Keratinocyte (primary cell): Measurements from ENCODE around the gene SHISAL2B. TPM values are rescaled to one million over a fixed set of nuclear protein-coding genes. Genes with fewer than 3 reads are reported as not detected.
A peak's percentile ranks its signal among the peaks of the same experiment; 100 is the strongest.

ENCODE experiments used
- DNase-seq: peaks from one replicate; pipeline ENCODE4 v3.0.0-alpha.2; 2011; ENCODE audit warnings: low read depth, missing footprints, low spot score
- FAIRE-seq: peaks from 2 replicates; lab custom pipeline; 2011; peaks lifted over from hg19 to GRCh38; lab: Jason Lieb, UNC
- H2AFZ ChIP-seq: 2 replicates; pipeline ENCODE4 v1.6.0; 2012; ENCODE audit warnings: low read length, control low read depth, inconsistent platforms; ENCODE audit not compliant: control insufficient read depth
- H3K27ac ChIP-seq: 2 replicates; pipeline ENCODE4 v1.5.1; 2011; ENCODE audit warnings: low read length; ENCODE audit not compliant: control insufficient read depth, insufficient read depth
- H3K27me3 ChIP-seq: 3 replicates; pipeline ENCODE4 v1.6.0; 2011; ENCODE audit warnings: low read length; ENCODE audit not compliant: control insufficient read depth, insufficient read depth; ENCODE audit errors: extremely low read depth
- H3K36me3 ChIP-seq, 2 experiments: 2 replicates in 1 of 2; 3 replicates in 1 of 2; pipeline ENCODE4 v1.5.1; 2011; ENCODE audit warnings: low read length in 2 of 2, mild to moderate bottlenecking in 1 of 2; ENCODE audit not compliant: control insufficient read depth in 2 of 2, insufficient read depth in 2 of 2; ENCODE audit errors: extremely low read depth in 1 of 2
- H3K4me1 ChIP-seq: 3 replicates; pipeline ENCODE4 v1.5.1; 2011; ENCODE audit warnings: low read length; ENCODE audit not compliant: control insufficient read depth, insufficient read depth; ENCODE audit errors: extremely low read depth
- H3K4me2 ChIP-seq: 3 replicates; pipeline ENCODE4 v1.6.0; 2011; ENCODE audit warnings: low read depth, low read length; ENCODE audit not compliant: control insufficient read depth, insufficient read depth; ENCODE audit errors: extremely low read depth
- H3K4me3 ChIP-seq, 3 experiments: fragments of 200-600 bp in 1 of 3; sonication (generic) in 1 of 3; 2 replicates in 2 of 3; 3 replicates in 1 of 3; pipeline ENCODE4 v1.5.1; 2011 to 2016; ENCODE audit warnings: low read length in 3 of 3, mild to moderate bottlenecking in 3 of 3, control low read depth in 2 of 3, inconsistent platforms in 1 of 3, low read depth in 1 of 3, mixed read lengths in 1 of 3, mixed run types in 1 of 3, moderate library complexity in 1 of 3; ENCODE audit not compliant: control insufficient read depth in 2 of 3, insufficient read depth in 2 of 3; ENCODE audit errors: extremely low read depth in 1 of 3
- H3K79me2 ChIP-seq: 2 replicates; pipeline ENCODE4 v1.6.0; 2012; ENCODE audit warnings: low read length; ENCODE audit not compliant: control insufficient read depth, insufficient read depth
- H3K9ac ChIP-seq: 3 replicates; pipeline ENCODE4 v1.6.0; 2011; ENCODE audit warnings: low read length; ENCODE audit not compliant: control insufficient read depth, insufficient read depth; ENCODE audit errors: extremely low read depth
- H3K9me1 ChIP-seq: 3 replicates; pipeline ENCODE4 v1.6.0; 2011; ENCODE audit warnings: low read length; ENCODE audit not compliant: control insufficient read depth, insufficient read depth; ENCODE audit errors: extremely low read depth
- H3K9me3 ChIP-seq: 2 replicates; pipeline ENCODE4 v1.5.1; 2012; ENCODE audit warnings: low read depth, low read length; ENCODE audit not compliant: control insufficient read depth
- H4K20me1 ChIP-seq: 3 replicates; pipeline ENCODE4 v1.6.0; 2011; ENCODE audit warnings: low read length; ENCODE audit not compliant: control insufficient read depth, insufficient read depth; ENCODE audit errors: extremely low read depth
- CTCF ChIP-seq, 3 experiments: IDR thresholded peaks in 1 of 3; conservative IDR thresholded peaks in 1 of 3; optimal IDR thresholded peaks in 1 of 3; 2 replicates in 2 of 3; 3 replicates in 1 of 3; pipeline versions ENCODE3 to v1.5.1; 2011; ENCODE audit warnings: low read length in 3 of 3, mild to moderate bottlenecking in 3 of 3, moderate library complexity in 2 of 3, control low read depth in 1 of 3, inconsistent platforms in 1 of 3; ENCODE audit not compliant: insufficient read depth in 2 of 3; ENCODE audit errors: extremely low read depth in 1 of 3
- EZH2 ChIP-seq: IDR thresholded peaks from one replicate; pipeline ENCODE4 v1.6.1; 2012; ENCODE audit warnings: inconsistent platforms, mild to moderate bottlenecking, low read length, moderate library complexity
- dilution Hi-C: fragments of 300-500 bp; cut with MboI; formaldehyde crosslinking; loops from one replicate; pipeline ENCODE4 v1.7.0; 2020; ENCODE audit warnings: low sequenced_read_pairs; ENCODE audit not compliant: extremely low pct_ligation_motif_present
- polyA plus RNA-seq, 5 experiments: library from polyadenylated mRNA; depleted of rRNA in 3 of 5; stranded (reverse) in 3 of 5; stranded (forward) in 1 of 5; unstranded in 1 of 5; fragments of >200 nt; gene quantifications; 1 replicate in 1 of 5; 2 replicates in 3 of 5; 3 replicates in 1 of 5; pipeline versions ENCODE4 v1.2.1 to v1.2.3, GENCODE V29; 2011 to 2012; ENCODE audit warnings: missing spikeins in 2 of 5, low read depth in 1 of 5, low replicate concordance in 1 of 5

SHISAL2B gene
- polyA plus RNA-seq, 1 donor (not counting 4 experiments of a cell fraction or from before 2014, with no cell fraction given) = not detected

DNA sequence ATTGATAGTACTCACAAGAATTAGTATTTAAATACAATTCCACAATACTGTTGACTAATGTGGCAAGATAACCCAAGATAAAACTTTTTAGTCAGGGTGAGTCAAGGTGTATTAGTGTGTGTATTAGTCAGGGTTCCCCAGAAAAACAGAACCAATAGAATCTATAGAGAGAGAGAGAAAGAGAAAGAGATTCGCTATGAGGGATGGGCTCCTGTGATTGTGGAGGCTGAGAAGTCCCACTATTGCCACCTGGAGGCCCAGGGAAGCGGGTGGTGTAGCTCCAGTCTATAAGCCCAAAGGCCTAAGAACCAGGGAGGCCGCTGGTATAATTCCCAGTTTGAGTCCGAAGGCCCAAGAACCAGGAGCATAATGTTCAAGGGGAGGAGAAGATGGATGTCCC is 10.0 kb upstream of the SHISAL2B start:
- H3K27me3 ChIP-seq = peaks cover 4% of the 10 kb centered on the region
- TF ChIP-seq CTCF (optimal IDR thresholded peaks at IDR 0.05 in 1 of 3, IDR thresholded peaks at IDR 0.05 in 1 of 3, conservative IDR thresholded peaks at IDR 0.05 in 1 of 3; ENCODE audit: extremely low read depth in 1 of 3, insufficient read depth in 2 of 3, low read length in 3 of 3) (peak in 2 of 3 experiments; percentile 27 to 33), EZH2 (no peak)
- no peaks in the 10 kb centered on the region for H3K79me2 ChIP-seq
- dilution Hi-C loops = no loop called here
- DNase-seq (no peak), FAIRE-seq (no peak)
- no peaks in the 10 kb centered on the region for H3K36me3 ChIP-seq
- no peak overlapping the region for H3K27ac ChIP-seq
- H3K9me3 ChIP-seq = no peaks in the 10 kb centered on the region
- H3K9ac ChIP-seq = no peak overlapping the region
- no peaks in the 10 kb centered on the region for H3K9me1 ChIP-seq
- no peak overlapping the region for H3K4me2 ChIP-seq
- no peak overlapping the region for H3K4me3 ChIP-seq
- no peaks in the 10 kb centered on the region for H4K20me1 ChIP-seq
- no peaks in the 10 kb centered on the region for H3K4me1 ChIP-seq
- H2AFZ ChIP-seq = no peak overlapping the region

GRCh38 chr5:64682608-64683007 is 7.7 kb upstream of the SHISAL2B start:
- H3K9me1 ChIP-seq = no peaks in the 10 kb centered on the region
- dilution Hi-C loops = no loop called here

More at GRCh38 chr5:64682608-64683007, 7.7 kb upstream of the SHISAL2B start:
- Histone ChIP-seq H3K36me3 (no peaks in the 10 kb centered on the region), H2AFZ (no peak overlapping the region), H3K4me2 (no peak overlapping the region), H3K79me2 (no peaks in the 10 kb centered on the region), H3K4me1 (no peaks in the 10 kb centered on the region), H3K9me3 (no peaks in the 10 kb centered on the region), H3K9ac (no peak overlapping the region), H3K4me3 (no peak overlapping the region), H4K20me1 (no peaks in the 10 kb centered on the region), H3K27ac (no peak overlapping the region), H3K27me3 (peaks cover 4% of the 10 kb centered on the region)
- FAIRE-seq = no peak
- DNase-seq = no peak
- TF ChIP-seq EZH2 (no peak), CTCF (optimal IDR thresholded peaks at IDR 0.05 in 1 of 3, IDR thresholded peaks at IDR 0.05 in 1 of 3, conservative IDR thresholded peaks at IDR 0.05 in 1 of 3; ENCODE audit: extremely low read depth in 1 of 3, insufficient read depth in 2 of 3, low read length in 3 of 3) (peak in 1 of 3 experiments; percentile 28)
